ENCODE measurements around the gene MGST3. TPM values are rescaled to one million over a fixed set of nuclear protein-coding genes. Genes with fewer than 3 reads are reported as not detected.

The MGST3 gene
- total RNA-seq, 1 experiment from 2014 or later, result 27.8 TPM

DNA sequence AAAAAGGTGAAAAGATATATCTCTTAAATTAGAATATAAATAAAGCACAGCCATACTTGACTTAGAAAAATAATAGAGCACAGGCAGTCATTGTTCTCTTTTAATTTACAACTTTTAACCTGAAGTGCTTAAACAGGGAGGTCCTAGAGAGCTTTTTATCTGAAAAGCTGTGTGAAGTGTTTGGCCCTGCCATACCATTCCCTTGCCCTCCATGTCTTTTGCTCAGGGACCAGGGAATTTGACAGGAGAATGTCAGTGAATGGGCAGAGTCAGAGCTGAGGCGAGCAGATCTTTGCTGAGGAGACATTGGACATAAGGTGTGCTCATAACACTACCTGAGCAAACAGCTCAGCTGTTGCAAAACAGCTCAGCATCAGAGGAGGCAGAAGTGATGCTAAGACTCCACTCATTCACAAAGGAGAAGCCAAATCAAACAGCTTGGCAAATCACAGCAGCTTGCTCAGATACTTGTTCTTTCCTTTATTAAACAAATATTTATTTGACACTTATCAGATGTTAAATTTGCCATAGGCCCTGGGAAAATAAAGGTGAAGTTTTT, 14.9 kb upstream of the MGST3 start:
- Histone ChIP-seq H3K9me3 (replicated peaks) (no peaks in the 10 kb centered on the region), H3K27me3 (no peaks in the 10 kb centered on the region), H3K4me1 (no peaks in the 10 kb centered on the region), H3K27ac (no peak overlapping the region), H3K36me3 (no peaks in the 10 kb centered on the region), H3K4me3 (no peak overlapping the region)
- DNase-seq, result no peak

DNA sequence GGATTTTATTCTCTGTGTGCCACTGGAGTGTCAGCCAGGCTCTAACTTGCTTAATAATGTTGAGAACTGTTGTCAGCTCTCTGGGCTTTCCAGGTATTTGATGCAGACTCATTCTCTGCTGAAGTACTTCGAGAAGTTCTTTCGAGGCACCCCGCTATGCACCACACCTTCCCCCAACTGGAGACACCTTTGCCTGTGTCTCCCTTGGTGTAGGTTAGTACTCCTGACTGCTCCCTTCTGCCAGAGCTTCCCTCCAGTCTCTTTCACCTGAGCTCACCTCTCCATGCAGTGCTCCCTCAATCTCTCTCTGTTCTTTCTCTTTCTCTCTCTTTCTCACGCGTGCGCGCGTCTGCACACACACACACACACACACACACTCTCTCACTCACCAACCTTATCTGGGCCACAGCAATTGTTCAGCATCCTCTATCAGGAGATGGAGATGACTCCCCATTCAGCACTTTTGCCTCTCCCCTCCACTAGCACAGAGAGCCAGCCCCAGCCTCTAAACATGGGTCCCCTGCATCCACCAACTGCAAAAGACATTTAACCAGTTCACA, 14.0 kb upstream of the MGST3 start:
- Histone ChIP-seq H3K27ac (no peak overlapping the region), H3K9me3 (replicated peaks) (no peaks in the 10 kb centered on the region), H3K4me1 (no peaks in the 10 kb centered on the region), H3K4me3 (no peak overlapping the region), H3K36me3 (no peaks in the 10 kb centered on the region), H3K27me3 (no peaks in the 10 kb centered on the region)
- no peak for DNase-seq

DNA sequence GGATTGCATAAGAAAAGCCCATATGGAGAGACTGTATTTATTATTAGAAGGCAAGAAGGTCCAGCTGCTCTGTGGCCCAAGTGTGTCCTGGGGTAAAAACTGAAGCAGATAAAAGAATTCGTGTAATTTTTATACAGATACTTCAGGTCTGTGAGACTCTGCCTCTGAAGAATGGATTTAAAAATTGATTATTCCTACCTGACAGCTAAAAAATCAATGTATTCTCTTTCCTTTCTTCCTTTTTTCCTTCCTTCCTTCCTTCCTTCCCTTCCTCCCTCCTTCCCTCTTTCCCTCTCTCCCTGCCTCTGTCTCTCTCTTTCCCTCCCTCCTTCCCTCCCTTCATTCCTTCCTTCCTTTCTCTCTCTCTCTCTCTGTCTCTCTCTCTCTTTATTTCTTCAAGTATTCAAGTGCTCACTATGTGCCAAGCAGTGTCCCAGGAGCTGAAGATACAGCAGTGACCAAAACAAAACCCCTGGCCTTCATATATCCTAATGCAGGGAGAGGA, 11.3 kb upstream of the MGST3 start:
- no peaks in the 10 kb centered on the region for H3K36me3 ChIP-seq
- H3K27ac ChIP-seq, result no peak overlapping the region
- no peak overlapping the region for H3K4me3 ChIP-seq

DNA sequence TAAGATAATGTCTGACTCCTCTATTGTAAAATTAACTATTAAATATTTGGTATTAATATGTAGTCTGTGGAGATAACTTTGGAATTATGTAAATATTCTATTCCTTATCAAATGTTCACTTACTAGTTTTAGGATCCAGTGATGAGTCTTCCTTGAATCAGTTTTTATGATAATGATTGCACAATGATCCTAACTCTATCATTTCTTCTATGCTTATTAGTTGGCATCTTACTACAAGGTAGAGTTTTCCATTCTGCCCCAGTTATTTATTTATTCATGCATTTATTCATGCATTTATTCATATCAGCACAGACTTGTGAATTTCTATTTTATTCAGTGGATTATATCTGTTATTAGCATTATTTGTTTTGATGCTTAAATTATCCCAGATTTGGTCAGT, 7.4 kb upstream of the MGST3 start:
- Histone ChIP-seq H3K27ac (no peak overlapping the region), H3K4me1 (no peaks in the 10 kb centered on the region), H3K4me3 (no peak overlapping the region), H3K9me3 (replicated peaks) (no peaks in the 10 kb centered on the region), H3K27me3 (no peaks in the 10 kb centered on the region), H3K36me3 (no peaks in the 10 kb centered on the region)
- DNase-seq, result no peak

More for the DNA sequence above, 11.3 kb upstream of the MGST3 start:
- Histone ChIP-seq H3K9me3 (replicated peaks) (no peaks in the 10 kb centered on the region), H3K27me3 (no peaks in the 10 kb centered on the region), H3K4me1 (no peaks in the 10 kb centered on the region)
- DNase-seq, result no peak

DNA sequence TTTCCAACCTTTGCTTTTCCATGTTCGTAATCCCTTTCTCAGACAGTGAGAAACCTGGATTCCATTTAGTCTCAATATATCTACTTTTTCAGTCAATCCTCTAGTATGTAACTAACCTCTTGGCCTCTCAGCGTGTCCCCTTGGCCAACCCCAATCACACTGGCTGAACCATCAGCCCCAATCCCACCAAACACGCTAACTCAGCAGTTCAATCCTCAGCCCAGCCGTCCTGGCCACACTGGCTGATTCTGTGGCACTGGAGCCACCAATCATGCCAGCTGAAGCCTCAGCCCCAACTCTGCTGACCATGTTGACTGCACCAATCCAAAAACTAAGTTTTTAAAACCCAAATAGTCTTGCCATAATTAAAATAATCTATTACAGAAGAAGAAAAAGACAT, 6.6 kb upstream of the MGST3 start:
- no peaks in the 10 kb centered on the region for H3K9me3 ChIP-seq (replicated peaks)
- no peak for DNase-seq
- no peaks in the 10 kb centered on the region for H3K4me1 ChIP-seq
- no peaks in the 10 kb centered on the region for H3K27me3 ChIP-seq
- no peak overlapping the region for H3K4me3 ChIP-seq
- no peaks in the 10 kb centered on the region for H3K36me3 ChIP-seq
- H3K27ac ChIP-seq, result no peak overlapping the region

- DNase-seq, result no peak
- no peaks in the 10 kb centered on the region for H3K9me3 ChIP-seq (replicated peaks)
- H3K27me3 ChIP-seq, result 0 out of 2 replicates have a peak, but pooled peaks cover 2% of the 10 kb centered on the region
- H3K4me1 ChIP-seq, result no peaks in the 10 kb centered on the region
- H3K27ac ChIP-seq, result no peak overlapping the region
- H3K36me3 ChIP-seq, result no peaks in the 10 kb centered on the region
- no peak overlapping the region for H3K4me3 ChIP-seq
These were observed 2.7 kb upstream of the MGST3 start for GRCh38 chr1:165628147-165628822.

DNA sequence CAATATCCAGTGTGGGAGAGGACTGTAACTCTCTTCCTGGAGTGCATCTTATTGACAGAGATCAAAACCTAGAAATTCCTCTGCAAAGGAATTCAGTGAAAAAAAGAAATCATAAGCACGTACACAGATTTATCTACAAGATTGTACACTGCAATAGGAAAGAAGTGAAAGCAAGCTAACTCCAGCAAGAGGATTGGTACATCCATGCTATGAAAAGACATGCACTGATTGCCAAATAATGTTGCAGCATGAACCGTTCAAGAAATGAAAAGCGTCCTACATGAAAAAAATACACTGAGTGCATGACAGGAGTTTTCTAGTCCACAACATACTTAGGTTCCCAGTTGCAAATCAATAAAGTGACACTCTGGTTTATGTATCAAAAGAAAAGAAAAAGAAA, 1.9 kb upstream of the MGST3 start:
- Histone ChIP-seq H3K4me1 (no peaks in the 10 kb centered on the region), H3K27ac (no peak overlapping the region), H3K36me3 (no peaks in the 10 kb centered on the region), H3K4me3 (no peak overlapping the region), H3K27me3 (0 out of 2 replicates have a peak, but pooled peaks cover 2% of the 10 kb centered on the region), H3K9me3 (replicated peaks) (no peaks in the 10 kb centered on the region)
- DNase-seq, result no peak

GRCh38 chr1:165629848-165630628, 996 bp upstream of the MGST3 start:
- Histone ChIP-seq H3K4me1 (no peaks in the 10 kb centered on the region), H3K4me3 (peak overlapping the region; percentile 67), H3K9me3 (replicated peaks) (no peaks in the 10 kb centered on the region), H3K36me3 (no peaks in the 10 kb centered on the region), H3K27me3 (0 out of 2 replicates have a peak, but pooled peaks cover 2% of the 10 kb centered on the region), H3K27ac (peak overlapping the region; percentile 74)
- DNase-seq, result peak in 1 of 2 experiments; percentile 2

DNA sequence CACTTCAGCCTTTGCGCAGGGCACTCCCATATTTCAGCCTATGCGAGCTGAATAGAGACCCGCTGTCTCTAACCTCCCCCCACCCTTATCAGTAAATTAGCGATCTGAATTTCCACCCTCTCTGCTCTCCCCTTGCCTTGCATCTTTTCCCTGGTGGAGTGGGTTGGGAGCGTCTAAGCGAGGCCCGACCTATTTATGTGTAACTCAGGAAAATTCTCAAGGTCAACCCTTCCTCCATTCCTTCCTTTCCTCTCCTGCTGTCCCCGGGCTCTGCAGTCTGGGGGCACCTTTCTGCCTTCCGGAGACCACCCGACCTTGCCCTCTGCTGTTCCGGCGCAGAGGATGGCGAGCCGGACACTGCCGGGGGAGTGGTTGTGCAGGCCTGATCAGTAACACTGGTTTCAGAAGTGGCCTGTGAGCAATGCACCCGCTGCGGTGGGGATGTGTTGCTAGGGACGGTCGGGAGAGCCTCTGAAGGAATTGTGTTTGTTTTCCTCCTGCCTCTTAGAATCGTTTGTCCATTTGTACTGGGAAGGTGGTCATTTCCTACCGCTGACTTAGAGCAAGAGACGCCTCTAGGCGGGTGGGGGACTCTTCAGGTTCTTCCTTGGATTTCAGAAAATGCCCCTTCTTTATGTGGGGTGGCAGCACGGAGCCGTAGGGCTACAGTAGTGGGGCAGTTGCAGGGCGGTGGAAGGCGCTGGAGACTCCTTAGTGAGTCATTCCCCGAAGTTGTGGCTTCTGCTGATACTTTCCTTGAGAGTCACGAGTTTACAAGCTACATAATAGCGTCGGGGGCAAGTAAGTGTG, 513 bp downstream of the MGST3 start:
- peak overlapping the region; percentile 74; the same call in 1 of the 2 replicates for H3K27ac ChIP-seq
- peak; percentile 39 to 44 for DNase-seq
- H3K36me3 ChIP-seq, result no peaks in the 10 kb centered on the region
- 0 out of 2 replicates have a peak, but pooled peaks cover 2% of the 10 kb centered on the region for H3K27me3 ChIP-seq
- no peaks in the 10 kb centered on the region for H3K9me3 ChIP-seq (replicated peaks)
- peak overlapping the region; percentile 67 for H3K4me3 ChIP-seq
- no peaks in the 10 kb centered on the region for H3K4me1 ChIP-seq

DNA sequence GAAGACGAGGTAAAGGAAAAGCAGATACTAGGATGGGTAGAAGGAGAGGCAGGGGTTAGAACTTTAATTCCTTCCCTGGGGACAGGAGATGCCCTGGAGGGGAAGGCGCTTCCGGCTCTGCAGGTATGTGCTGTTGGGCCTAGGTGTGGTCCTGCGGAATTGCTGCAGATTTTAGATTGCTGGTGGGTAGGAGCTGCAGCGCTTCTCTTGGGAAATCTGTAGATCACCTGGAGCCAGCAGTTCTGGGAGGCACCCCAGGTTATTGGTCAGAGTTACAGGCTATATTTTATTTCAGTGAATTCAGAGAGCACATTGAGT, 1.1 kb downstream of the MGST3 start:
- Histone ChIP-seq H3K4me1 (no peaks in the 10 kb centered on the region), H3K36me3 (no peaks in the 10 kb centered on the region), H3K27ac (no peak overlapping the region), H3K4me3 (peak overlapping the region; percentile 67), H3K27me3 (0 out of 2 replicates have a peak, but pooled peaks cover 2% of the 10 kb centered on the region), H3K9me3 (replicated peaks) (no peaks in the 10 kb centered on the region)
- no peak for DNase-seq

GRCh38 chr1:165632491-165632890, 1.5 kb downstream of the MGST3 start:
- no peaks in the 10 kb centered on the region for H3K36me3 ChIP-seq

GRCh38 chr1:165633614-165634013, 2.6 kb downstream of the MGST3 start:
- peak in 1 of 2 experiments; percentile 4 for DNase-seq

More at GRCh38 chr1:165632491-165632890, 1.5 kb downstream of the MGST3 start:
- Histone ChIP-seq H3K27ac (no peak overlapping the region), H3K4me1 (no peaks in the 10 kb centered on the region), H3K4me3 (no peak overlapping the region), H3K9me3 (replicated peaks) (no peaks in the 10 kb centered on the region), H3K27me3 (0 out of 2 replicates have a peak, but pooled peaks cover 2% of the 10 kb centered on the region)
- no peak for DNase-seq

GRCh38 chr1:165634154-165634921, 3.3 kb downstream of the MGST3 start:
- H3K4me3 ChIP-seq, result no peak overlapping the region
- H3K27ac ChIP-seq, result no peak overlapping the region
- no peaks in the 10 kb centered on the region for H3K36me3 ChIP-seq
- H3K9me3 ChIP-seq (replicated peaks), result no peaks in the 10 kb centered on the region
- H3K4me1 ChIP-seq, result no peaks in the 10 kb centered on the region
- no peak for DNase-seq
- 0 out of 2 replicates have a peak, but pooled peaks cover 2% of the 10 kb centered on the region for H3K27me3 ChIP-seq

More at GRCh38 chr1:165633614-165634013, 2.6 kb downstream of the MGST3 start:
- Histone ChIP-seq H3K27ac (no peak overlapping the region), H3K9me3 (replicated peaks) (no peaks in the 10 kb centered on the region), H3K4me3 (no peak overlapping the region), H3K27me3 (0 out of 2 replicates have a peak, but pooled peaks cover 2% of the 10 kb centered on the region), H3K4me1 (no peaks in the 10 kb centered on the region), H3K36me3 (no peaks in the 10 kb centered on the region)
